ENCODE data around the gene SNAI3.

GRCh38 chr16:88634994-88635670 is 51.2 kb downstream of the SNAI3 start:
- TF ChIP-seq, protein P1, sequence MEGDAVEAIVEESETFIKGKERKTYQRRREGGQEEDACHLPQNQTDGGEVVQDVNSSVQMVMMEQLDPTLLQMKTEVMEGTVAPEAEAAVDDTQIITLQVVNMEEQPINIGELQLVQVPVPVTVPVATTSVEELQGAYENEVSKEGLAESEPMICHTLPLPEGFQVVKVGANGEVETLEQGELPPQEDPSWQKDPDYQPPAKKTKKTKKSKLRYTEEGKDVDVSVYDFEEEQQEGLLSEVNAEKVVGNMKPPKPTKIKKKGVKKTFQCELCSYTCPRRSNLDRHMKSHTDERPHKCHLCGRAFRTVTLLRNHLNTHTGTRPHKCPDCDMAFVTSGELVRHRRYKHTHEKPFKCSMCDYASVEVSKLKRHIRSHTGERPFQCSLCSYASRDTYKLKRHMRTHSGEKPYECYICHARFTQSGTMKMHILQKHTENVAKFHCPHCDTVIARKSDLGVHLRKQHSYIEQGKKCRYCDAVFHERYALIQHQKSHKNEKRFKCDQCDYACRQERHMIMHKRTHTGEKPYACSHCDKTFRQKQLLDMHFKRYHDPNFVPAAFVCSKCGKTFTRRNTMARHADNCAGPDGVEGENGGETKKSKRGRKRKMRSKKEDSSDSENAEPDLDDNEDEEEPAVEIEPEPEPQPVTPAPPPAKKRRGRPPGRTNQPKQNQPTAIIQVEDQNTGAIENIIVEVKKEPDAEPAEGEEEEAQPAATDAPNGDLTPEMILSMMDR (IDR thresholded peaks at IDR 0.05): no peak
- TF ChIP-seq POLR2AphosphoS5 (IDR thresholded peaks at IDR 0.05; ENCODE audit: low read depth, low read length): no peak
- TF ChIP-seq, protein P2, sequence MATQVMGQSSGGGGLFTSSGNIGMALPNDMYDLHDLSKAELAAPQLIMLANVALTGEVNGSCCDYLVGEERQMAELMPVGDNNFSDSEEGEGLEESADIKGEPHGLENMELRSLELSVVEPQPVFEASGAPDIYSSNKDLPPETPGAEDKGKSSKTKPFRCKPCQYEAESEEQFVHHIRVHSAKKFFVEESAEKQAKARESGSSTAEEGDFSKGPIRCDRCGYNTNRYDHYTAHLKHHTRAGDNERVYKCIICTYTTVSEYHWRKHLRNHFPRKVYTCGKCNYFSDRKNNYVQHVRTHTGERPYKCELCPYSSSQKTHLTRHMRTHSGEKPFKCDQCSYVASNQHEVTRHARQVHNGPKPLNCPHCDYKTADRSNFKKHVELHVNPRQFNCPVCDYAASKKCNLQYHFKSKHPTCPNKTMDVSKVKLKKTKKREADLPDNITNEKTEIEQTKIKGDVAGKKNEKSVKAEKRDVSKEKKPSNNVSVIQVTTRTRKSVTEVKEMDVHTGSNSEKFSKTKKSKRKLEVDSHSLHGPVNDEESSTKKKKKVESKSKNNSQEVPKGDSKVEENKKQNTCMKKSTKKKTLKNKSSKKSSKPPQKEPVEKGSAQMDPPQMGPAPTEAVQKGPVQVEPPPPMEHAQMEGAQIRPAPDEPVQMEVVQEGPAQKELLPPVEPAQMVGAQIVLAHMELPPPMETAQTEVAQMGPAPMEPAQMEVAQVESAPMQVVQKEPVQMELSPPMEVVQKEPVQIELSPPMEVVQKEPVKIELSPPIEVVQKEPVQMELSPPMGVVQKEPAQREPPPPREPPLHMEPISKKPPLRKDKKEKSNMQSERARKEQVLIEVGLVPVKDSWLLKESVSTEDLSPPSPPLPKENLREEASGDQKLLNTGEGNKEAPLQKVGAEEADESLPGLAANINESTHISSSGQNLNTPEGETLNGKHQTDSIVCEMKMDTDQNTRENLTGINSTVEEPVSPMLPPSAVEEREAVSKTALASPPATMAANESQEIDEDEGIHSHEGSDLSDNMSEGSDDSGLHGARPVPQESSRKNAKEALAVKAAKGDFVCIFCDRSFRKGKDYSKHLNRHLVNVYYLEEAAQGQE (IDR thresholded peaks at IDR 0.05; ENCODE audit: insufficient read depth in 1 of 2, low read depth in 2 of 2, low read length in 1 of 2): no peak
